NB4 (cell line): Measurements from ENCODE around the gene DNAJB4.

ENCODE experiments used
- MYC ChIP-seq: IDR thresholded peaks from 2 replicates; pipeline ENCODE4 v1.6.1; 2011; ENCODE audit warnings: low read depth, low read length
- POLR2A ChIP-seq: IDR thresholded peaks from 2 replicates; pipeline ENCODE4 v1.6.1; 2011; ENCODE audit warnings: mild to moderate bottlenecking; ENCODE audit not compliant: insufficient read length; ENCODE audit errors: extremely low read depth
- TF ChIP-seq, protein P1 (sequence below): IDR thresholded peaks from one replicate; pipeline ENCODE4 v1.5.1; 2012; ENCODE audit warnings: low read depth, low read length
- TF ChIP-seq, protein P2 (sequence below): IDR thresholded peaks from 2 replicates; pipeline ENCODE4 v1.6.1; 2011; ENCODE audit warnings: low read depth, low read length

DNA sequence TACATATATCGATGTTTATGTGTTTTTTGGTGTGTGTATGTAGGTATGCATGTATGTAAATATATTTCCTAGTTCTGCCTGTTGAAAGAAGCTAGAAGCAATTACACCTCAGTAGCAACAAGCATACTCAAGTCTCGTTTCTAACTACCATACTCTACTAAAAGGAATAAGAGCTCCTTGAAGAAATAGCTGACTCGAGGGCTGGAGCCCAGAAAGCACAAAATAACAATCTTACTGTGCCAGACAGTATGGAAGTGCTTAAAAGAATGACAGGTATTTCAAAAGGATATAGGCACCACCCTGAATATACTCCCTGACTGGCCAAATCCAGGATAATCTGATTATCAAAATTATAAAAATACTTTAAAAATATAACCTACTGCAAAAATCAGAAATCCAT lies 49.0 kb upstream of the DNAJB4 start:
- TF ChIP-seq, protein P1, sequence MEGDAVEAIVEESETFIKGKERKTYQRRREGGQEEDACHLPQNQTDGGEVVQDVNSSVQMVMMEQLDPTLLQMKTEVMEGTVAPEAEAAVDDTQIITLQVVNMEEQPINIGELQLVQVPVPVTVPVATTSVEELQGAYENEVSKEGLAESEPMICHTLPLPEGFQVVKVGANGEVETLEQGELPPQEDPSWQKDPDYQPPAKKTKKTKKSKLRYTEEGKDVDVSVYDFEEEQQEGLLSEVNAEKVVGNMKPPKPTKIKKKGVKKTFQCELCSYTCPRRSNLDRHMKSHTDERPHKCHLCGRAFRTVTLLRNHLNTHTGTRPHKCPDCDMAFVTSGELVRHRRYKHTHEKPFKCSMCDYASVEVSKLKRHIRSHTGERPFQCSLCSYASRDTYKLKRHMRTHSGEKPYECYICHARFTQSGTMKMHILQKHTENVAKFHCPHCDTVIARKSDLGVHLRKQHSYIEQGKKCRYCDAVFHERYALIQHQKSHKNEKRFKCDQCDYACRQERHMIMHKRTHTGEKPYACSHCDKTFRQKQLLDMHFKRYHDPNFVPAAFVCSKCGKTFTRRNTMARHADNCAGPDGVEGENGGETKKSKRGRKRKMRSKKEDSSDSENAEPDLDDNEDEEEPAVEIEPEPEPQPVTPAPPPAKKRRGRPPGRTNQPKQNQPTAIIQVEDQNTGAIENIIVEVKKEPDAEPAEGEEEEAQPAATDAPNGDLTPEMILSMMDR = no peak
- TF ChIP-seq, protein P2, sequence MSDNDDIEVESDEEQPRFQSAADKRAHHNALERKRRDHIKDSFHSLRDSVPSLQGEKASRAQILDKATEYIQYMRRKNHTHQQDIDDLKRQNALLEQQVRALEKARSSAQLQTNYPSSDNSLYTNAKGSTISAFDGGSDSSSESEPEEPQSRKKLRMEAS = no peak
- TF ChIP-seq MYC (no peak), POLR2A (no peak)
